GM21737 (cell line): Measurements from ENCODE around the gene ST3GAL2.
"Not testable (repeated sequence)": the region's sequence is repeated elsewhere in the genome, so short reads cannot be mapped to it uniquely, and the experiment has no call there.

Experiments
- ATAC-seq: cut with Tn5 transposase; IDR thresholded peaks from one replicate; pipeline ENCODE4 v1.9.1; 2021; ENCODE audit warnings: mild to moderate bottlenecking, moderate library complexity; ENCODE audit not compliant: unreplicated experiment

Gene ST3GAL2

DNA sequence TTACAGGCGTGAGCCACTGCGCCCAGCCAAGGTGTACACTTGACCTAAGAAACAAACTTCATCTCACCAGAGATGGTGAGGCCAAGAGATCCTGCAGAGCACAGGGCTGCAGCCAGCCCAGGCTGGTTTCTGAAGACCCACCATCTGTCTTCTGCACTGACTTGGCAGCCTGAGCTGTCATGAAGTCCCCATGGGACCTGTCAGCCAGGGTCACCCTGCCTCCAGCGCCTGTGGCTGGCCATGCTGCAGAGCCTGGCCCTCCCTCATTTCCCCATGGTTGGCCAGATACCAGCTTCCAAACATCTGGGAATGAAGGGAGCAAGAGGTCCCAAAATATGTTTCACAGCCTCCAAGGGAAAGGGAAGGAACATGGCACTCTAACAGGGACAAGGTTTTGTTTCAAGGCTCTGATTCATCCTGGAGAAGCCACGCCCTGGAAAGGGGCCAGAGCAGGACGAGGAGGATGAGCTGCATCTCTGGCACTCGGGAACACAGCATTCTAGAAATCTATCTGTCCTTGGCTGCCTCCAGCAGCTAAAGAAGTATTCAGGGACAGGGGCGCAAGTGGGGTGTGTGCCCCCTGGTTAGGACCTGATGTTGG is 46.9 kb downstream of the ST3GAL2 start:
- ATAC-seq, result no peak

DNA sequence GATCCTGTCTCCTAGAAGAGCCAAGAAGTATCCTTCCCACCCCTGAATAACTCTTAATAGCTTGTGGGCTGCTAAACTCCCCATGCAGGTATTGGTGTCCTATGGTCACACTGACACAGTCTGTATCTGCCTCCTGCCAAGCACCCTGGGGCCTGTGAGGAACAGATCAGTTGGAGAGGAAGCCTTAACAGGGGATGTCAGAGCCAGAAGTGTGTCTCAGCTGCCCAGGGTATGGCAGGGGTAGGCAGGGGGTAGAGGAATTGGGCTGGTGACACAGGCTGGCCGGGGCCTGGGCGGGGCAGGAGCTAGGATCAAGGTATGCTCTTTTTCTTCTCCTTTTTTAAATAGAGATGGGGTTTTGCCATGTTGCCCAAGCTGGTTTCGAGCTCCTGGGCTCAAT is 47.5 kb downstream of the ST3GAL2 start:
- no peak for ATAC-seq

DNA sequence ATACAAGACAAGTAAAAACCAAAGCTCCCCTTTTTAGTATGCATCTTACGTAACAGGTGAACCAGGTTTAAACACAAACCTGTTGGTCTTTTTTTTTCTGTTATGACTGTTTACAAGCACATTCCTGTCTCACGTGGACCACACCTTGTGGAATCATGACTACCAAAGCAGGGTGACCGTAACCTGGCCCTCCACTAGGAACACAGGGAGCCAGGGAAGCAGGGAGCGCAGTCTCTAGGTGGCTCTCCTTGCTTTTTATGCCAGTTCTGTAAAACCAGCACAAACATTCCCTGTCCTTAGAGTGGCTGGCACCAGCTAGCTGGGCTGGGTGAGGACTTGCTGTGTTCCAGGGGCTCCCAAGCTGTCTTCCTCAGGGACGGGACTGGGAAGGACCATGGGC is 48.1 kb downstream of the ST3GAL2 start:
- ATAC-seq, result no peak

DNA sequence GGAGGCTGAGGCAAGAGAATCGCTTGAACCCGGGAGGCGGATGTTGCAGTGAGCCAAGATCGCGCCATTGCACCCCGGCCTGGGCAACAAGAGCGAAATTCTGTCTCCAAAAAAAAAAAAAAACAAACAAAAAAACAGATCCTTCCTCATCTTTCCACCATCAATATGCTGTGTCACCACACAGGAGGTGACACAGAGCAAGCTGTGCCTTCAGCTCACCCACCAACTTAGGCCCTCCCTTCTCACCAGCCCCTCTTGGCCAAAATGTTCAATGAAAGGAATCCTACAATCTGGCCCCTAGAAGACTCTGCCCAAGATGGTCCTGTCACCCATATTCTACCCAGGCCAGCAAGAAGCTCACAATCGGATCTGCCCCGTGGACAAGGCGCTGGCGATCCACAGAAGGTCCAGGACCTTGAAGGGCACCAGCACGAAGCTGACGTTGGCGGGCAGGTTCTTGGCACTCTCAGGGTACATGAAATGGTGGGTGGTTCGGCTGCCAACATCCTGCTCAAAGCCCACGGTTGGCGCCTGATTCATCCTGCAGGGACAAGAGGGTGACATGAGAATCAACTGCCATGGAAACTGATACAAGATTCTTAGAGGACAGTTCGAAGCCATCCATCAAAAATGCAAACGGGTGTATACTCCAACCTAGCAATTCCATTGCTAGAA is 50.8 kb downstream of the ST3GAL2 start:
- no peak for ATAC-seq

DNA sequence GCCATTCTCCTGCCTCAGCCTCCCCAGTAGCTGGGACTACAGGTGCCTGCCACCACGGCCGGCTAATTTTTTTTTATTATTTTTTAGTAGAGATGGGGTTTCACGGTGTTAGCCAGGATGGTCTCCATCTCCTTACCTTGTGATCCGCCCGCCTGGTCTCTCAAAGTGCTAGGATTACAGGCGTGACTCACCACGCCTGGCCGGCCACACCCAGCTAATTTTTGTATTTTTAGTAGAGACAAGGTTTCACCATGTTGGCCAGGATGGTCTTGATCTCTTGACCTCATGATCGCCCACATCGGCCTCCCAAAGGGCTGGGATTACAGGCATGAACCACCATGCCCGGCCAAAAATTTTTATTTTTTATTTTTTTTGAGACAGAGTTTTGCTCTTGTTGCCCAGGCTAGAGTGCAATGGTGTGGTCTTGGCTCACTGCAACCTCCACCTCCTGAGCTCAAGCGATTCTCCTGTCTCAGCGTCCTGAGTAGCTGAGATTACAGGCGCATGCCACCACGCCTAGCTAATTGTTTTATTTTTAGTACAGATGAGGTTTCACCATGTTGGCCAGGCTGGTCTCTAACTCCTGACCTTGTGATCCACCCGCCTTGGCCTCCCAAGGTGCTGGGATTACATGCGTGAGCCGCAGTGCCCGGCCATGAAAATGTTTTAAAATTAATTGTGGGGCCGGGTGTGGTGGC is 52.5 kb downstream of the ST3GAL2 start:
- not testable (repeated sequence) for ATAC-seq

DNA sequence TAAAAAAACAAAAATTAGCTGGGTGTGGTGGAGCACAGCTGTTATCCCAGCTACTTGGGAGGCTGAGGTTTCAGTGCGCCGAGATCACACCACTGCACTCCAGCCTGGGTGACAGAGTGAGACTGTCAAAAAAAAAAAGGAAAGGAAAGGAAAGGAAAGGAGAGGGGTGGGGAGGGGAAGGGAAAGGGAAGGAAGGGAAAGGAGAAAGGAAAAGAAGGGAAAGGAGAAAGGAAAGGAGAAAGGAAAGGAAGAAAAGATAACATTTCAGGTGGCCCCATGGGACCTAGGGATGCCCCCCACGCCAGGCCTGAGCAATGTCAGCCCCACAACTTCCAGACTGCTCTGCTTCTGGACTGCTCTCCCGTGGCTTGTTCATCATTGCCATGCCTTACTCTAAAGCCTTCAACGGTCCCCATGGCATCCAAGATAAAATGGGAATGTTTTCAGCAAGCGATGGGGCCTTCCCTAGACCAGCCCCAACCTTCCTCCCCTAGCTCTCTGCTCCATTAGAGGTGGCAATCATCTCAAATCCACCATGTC is 55.4 kb downstream of the ST3GAL2 start:
- ATAC-seq, result no peak

DNA sequence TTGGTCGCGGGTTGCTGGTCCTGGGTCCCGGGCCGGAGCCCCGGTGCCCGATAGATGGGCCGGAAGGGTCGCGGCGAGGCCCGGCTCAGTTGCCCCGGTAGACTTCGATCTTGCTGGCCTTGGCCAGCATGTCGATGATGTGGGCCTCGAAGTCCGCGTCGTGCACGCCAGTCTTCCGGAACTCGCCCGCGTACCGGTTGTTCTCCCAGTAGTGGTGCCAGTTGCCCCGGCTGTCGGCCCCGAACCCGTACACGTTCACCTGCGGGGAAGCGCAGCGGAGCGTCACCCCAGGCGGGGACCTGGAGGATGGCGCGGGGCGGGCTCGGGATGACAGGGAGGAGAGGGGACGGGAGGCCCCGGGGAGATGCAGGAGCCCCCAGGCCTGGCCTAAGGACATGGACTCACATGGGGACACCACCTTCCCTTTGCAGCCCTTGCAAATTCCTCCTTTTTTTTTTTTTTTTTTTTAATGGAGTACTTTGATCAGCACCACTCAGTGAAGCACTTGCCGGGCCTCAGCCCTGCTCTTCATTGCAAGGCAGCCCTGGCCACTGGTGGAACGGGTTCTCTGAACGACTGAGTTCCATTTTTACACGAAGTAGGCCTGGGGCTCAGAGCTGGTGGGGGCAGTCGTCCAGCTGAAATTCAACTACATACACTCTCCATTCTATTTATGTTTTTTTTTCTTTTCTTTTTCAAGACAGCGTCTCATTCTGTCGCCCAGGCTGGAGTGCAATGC is 57.1 kb downstream of the ST3GAL2 start:
- peak; percentile 9 for ATAC-seq

DNA sequence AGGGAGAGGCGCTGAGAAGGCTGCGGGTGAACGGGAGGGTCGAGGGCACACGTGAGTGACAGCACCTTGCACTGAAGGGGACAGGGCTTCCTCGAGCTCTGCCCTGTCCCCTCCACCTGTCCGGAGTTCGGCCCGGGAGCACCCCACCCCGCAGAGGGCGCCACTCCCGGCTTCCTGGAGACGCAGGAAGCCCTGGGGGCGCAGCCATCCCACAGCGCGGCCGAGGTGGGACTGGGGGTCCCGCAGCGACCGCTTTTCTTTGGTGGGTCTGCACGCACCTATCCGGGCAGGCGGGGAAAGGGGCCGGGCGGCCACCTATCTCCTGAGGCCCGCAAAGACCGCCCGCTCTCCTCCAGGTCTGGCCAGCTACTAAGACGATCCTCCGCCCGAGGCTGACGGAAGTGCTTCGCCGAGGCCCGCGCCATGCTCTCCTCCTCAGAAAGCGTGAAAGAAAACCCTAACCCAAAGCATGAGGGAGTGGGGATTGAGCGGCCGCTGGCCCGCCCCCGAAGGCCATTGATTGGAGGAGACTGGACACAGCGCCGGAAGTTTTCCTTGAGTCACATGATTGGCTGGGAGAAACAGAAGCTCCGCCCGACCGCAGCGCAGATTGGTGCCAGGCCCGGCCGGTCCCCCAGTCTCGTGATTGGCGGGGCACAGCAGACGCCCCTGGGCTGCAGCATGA is 57.8 kb downstream of the ST3GAL2 start:
- ATAC-seq, result peak; percentile 89

DNA sequence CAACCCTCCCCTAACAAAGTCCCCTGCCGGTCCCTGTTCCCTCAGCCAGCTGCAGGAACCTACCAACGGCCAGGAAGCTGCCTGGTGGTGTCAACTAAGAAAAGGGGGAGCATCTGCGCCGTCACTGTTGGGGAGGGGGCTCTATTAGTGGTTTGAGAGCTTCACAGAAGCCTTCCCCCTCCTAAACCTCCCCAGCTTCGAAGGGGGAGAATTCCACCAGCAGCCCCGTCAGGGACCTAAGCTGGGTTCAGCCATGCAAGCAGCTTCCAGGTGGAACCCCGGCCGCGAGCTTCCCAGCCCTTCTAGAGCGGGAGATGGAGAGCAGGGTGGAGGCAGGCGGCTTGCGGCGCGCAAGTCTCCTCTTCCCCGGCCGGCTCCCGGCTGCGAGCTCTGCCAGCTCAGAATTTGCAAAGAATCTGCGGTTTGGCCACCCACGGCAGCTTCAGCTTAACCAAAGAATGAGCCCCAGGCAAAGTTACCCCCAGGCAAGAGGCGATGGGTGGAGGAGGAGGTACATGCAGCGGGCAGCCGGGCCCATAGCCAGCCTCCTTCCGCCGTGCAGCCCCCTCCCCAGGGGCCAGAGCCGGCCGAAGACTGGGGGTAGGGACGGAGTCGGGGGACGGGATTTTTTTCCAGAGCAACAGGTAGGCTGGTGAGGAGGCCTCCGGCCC is 58.5 kb downstream of the ST3GAL2 start:
- ATAC-seq, result peak; percentile 13

DNA sequence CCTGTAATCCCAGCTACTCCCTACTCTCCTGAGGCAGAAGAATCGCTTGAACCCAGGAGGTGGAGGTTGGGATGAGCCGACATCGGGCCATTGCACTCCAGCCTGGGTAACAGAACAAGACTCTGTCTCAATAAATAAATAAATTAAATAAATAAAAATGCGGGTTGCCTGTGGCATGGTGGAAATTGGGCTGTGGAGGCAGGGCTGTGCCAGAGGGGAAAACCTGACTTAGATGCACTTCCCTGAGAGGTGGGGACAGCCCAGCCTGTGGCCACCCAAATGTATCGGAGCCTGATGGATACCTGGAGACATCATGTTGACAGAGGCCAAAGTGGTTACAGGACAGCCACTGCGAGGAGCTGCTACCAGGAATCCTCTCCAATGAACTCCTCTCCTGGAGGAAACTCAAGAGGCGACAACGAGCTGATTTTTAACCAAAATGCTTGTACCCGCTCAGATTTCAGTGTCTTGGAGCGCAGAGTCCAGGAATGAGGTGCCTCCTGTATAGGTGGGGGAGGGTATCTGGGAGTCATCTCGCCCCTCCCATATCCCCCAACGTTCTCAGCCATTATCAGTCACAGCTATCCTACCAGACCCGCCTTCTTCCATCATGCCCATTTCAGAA is 59.9 kb downstream of the ST3GAL2 start:
- ATAC-seq, result no peak

DNA sequence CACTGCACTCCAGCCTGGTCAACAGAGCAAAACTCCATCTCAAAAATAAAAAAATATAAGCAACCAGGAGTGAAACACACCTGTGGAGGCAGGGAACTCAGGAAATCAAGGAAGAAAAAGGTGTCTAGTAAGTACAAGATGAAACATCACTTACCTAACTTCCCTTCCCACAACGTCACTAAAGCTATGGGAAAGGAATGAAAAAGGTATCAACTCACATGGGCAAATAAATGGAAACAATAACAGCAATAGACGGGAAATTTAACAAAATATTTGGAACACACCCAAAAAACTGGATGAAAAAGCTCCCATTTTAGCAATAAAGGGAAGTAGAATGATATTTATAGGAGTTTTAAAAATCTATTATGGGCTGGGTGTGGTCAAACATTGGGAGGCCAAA is 61.1 kb downstream of the ST3GAL2 start:
- ATAC-seq, result no peak

DNA sequence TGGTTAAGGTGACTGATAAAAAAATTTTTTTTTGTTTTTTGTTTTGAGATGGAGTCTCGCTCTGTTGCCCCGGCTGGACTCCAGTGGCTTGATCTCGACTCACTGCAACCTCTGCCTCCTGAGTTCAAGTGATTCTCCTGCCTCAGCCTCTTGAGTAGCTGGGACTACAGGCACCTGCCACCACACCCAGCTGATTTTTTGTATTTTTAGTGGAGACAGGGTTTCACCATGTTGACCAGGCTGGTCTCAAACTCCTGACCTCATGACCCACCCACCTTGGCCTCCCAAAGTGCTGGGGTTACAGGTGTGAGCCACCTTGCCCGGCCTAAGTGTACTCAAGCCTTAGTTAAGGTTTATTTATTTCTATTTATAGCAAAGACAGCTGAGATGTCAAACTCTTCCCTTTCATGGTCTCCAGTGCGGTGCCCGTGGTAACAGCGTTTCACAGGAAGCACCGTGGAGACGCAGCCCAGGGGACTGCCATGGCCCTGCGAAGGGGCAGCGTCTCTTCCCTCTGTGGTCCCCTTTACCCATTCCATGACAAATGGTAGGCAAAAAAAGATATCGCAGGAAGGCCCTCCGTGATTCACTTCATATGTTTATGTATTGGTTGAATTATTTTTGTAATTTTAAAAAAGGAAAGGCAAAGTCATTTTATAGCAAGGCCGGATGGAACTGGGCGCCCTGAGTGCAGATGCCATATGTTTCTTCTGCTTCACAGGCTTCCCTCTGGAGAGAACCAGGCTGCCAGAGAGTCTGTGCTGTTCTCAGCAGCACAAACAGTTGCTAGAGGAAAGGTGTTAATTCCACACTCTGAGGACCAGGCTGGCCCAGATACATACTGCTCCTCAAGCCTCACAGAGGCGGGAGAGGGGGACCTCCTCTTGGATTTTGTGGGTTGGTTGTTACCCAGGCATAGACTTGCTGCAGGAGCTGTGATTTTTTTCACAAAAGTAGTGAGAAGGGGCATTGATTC is 63.0 kb downstream of the ST3GAL2 start:
- no peak for ATAC-seq

DNA sequence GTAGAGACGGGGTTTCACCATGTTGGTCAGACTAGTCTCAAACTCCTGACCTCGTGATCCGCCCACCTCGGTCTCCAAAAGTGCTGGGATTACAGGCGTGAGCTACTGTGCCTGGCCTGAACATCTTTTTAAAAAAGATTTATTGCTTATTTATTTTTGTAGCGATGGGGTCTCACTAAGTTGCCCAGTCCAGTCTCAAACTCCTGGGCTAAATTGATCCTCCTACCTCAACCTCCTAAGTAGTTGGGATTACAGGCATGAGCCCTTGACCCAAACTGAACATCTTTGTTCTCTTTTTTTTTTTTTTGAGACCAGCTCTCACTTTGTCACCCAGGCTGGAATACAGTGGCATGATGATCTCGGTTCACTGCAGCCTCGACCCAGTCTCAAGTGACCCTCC is 64.7 kb downstream of the ST3GAL2 start:
- ATAC-seq, result no peak

DNA sequence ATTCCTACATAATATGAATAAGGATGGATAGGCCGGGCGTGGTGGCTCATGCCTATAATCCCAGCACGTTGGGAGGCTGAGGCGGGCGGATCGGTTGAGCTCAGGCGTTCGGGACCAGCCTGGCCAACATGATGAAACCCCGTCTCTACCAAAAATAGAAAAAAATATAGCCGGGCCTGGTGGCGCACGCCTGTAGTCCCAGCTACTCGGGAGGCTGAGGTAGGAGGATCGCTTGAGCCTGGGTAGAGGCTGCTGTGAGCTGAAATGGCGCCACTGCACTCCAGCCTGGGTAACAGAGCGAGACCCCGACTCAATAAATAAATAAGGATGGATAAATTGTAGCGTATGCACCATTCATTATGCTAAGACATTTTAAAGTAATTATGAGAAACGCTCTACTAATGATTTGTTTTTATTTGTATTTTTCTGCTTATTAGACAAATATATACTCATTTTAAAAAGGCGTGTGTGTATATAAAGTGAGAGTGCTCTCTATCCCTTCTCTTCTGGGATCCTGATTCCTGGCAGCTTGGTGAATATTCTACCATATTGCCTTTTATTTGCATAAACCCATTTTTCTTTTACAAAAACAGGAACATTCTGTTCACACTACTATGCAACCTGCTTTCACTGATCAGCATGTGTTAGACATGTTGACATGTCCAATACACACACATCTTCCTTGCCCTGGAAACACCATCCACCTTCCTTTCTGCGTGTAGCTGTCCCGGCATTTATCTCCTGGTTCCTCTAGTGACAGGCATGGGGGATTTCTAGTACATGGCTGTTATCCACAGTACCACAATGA is 65.8 kb downstream of the ST3GAL2 start:
- ATAC-seq, result no peak

DNA sequence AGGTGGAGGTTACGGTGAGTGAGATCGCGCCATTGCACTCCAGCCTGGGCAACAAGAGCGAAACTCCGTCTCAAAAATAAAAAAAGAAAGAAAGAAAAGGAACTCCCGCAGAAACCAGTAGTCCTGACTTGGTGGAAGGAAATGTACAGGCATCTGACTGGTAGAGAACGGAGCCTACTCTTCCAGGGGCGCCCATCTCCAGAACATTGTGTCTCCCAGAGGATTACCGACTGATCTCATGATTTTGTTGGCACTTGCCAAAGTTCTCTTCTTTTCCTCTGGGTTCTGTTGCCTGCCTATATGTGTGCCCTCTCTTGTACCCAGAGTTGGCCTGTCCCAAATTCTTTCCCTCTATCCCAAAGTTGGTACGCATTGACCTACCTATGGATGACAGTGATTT is 68.0 kb downstream of the ST3GAL2 start:
- ATAC-seq, result no peak

DNA sequence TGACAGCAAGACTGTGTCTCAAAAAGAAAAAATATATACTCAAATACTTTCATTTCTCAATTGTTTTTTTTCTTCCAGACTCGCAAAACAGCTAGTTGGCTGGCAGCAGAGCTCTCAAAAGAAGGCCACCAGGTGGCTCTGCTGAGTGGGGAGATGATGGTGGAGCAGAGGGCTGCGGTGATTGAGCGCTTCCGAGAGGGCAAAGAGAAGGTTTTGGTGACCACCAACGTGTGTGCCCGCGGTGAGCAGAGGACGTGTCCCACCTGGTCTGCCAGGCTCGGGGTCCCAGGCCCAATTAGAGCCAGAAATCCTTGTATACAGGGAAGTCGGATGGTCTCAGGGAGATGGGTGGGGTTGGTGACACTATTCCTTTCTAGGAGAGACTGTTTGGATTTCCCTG is 68.8 kb downstream of the ST3GAL2 start:
- not testable (repeated sequence) for ATAC-seq

DNA sequence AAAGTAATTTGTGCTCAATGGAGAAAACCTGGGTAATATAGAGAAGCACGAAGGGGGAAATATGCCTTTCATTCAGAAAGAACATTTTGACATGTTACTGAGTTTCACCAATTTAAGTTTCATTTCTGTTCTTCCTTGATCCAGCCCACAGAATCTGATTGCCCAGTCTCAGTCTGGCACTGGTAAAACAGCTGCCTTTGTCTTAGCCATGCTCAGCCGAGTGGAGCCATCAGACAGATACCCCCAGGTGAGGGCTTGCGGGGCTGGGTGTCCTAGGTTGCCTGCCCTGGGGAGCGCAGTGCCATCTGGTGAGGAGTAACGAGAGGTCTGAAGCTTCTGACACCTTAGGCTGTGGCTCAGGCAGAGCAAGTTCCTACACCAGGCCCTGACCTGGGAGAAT is 74.5 kb downstream of the ST3GAL2 start:
- no peak for ATAC-seq

DNA sequence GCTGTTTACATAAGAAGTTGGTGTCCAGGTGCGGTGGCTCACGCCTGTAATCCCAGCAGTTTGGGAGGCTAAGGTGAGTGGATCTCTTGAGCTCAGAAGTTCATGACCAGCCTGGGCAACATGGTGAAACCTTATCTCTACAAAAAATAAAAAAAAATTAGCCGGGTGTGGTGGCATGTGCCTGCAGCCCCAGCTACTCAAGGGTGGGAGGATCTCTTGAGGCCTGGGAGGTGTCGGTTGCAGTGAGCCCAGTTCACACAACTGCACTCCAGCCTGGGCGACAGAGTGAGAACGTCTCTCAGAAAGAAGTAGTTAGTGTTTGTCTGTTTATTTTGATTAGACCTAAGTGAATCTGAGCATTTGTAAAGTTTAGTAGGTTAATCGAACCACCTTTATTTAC is 79.3 kb downstream of the ST3GAL2 start:
- ATAC-seq, result no peak
